HepG2 (cell line): ENCODE data around the gene VAPA. TPM values are rescaled to one million over a fixed set of nuclear protein-coding genes. Genes with fewer than 3 reads are reported as not detected.

Experiments used
- ATAC-seq: fragments of 200-7000 bp; cut with Tn5 transposase; 3 replicates; pipeline ENCODE4 v1.9.1; 2020; ENCODE audit warnings: mild to moderate bottlenecking, moderate library complexity
- BruUV-seq: library from RNA; stranded (reverse); fragments of 400-500 nt; replicated peaks from 2 replicates; lab custom pipeline; 2021; lab: Mats Ljungman, UMichigan
- CTCF ChIA-PET: fragments of 300-600 bp; formaldehyde crosslinking; extraction: SDS; loops from one replicate; lab custom pipeline; 2021; ENCODE audit warnings: low total read pairs, inconsistent platforms, low intra/inter-chr PET ratio; lab: Yijun Ruan, JAX
- POLR2A ChIA-PET: fragments of 350-600 bp; sonication (Branson Sonifier 250); formaldehyde crosslinking; loops from one replicate; lab custom pipeline; 2020; ENCODE audit warnings: antibody characterized with exemption, inconsistent platforms; lab: Yijun Ruan, JAX
- DNase-seq: peaks from one replicate; pipeline ENCODE4 v3.0.0-alpha.2; 2015; ENCODE audit warnings: low spot score
- FAIRE-seq: peaks from 3 replicates; lab custom pipeline; 2011; peaks lifted over from hg19 to GRCh38; lab: Jason Lieb, UNC
- H2AFZ ChIP-seq: one replicate; pipeline ENCODE4 v1.6.1; 2011; ENCODE audit warnings: low read length, inconsistent platforms
- H3K27ac ChIP-seq: fragments of 300-600 bp; 3 replicates; pipeline ENCODE4 v1.8.0; 2011; ENCODE audit warnings: mixed run types, mild to moderate bottlenecking, mixed read lengths, low read length, inconsistent platforms; ENCODE audit not compliant: insufficient read depth; ENCODE audit errors: extremely low read length
- H3K27me3 ChIP-seq, 2 experiments: fragments of 200-600 bp in 1 of 2; 2 replicates in 1 of 2; 3 replicates in 1 of 2; pipeline versions ENCODE4 v1.6.0 to v1.8.0; 2011; ENCODE audit warnings: low read length in 2 of 2, mild to moderate bottlenecking in 2 of 2, moderate library complexity in 2 of 2, inconsistent platforms in 1 of 2; ENCODE audit not compliant: insufficient read depth in 2 of 2, control insufficient read depth in 1 of 2
- H3K36me3 ChIP-seq, 2 experiments: fragments of 200-600 bp in 1 of 2; replicated peaks in 1 of 2; 2 replicates in 1 of 2; 3 replicates in 1 of 2; pipeline versions ENCODE4 v1.5.1 to v1.8.0; 2011; ENCODE audit warnings: low read length in 2 of 2, inconsistent platforms in 1 of 2; ENCODE audit not compliant: insufficient read depth in 2 of 2, control insufficient read depth in 1 of 2
- H3K4me1 ChIP-seq: 2 replicates; pipeline ENCODE4 v1.5.1; 2012; ENCODE audit warnings: low read length, inconsistent platforms; ENCODE audit not compliant: insufficient read depth
- H3K4me2 ChIP-seq: 2 replicates; pipeline ENCODE4 v1.6.0; 2011; ENCODE audit warnings: low read depth, low read length, inconsistent platforms
- H3K4me3 ChIP-seq, 3 experiments: fragments of 200-600 bp in 1 of 3; sonication (generic), shearing (Covaris generic) in 1 of 3; replicated peaks in 1 of 3; 2 replicates each; pipeline ENCODE4 v1.5.1; 2011 to 2016; ENCODE audit warnings: low read length in 3 of 3, inconsistent platforms in 2 of 3, low read depth in 2 of 3, mild to moderate bottlenecking in 2 of 3, control low read depth in 1 of 3, mixed read lengths in 1 of 3; ENCODE audit not compliant: insufficient read depth in 1 of 3
- H3K79me2 ChIP-seq: one replicate; pipeline ENCODE4 v1.6.1; 2011; ENCODE audit warnings: low read length, inconsistent platforms; ENCODE audit not compliant: insufficient read depth
- H3K9ac ChIP-seq: 2 replicates; pipeline ENCODE4 v1.6.0; 2011; ENCODE audit warnings: mild to moderate bottlenecking, low read depth, low read length, inconsistent platforms; ENCODE audit not compliant: insufficient read depth
- H3K9me3 ChIP-seq: 2 replicates; pipeline ENCODE4 v1.5.1; 2012; ENCODE audit warnings: mild to moderate bottlenecking, low read length
- H4K20me1 ChIP-seq: 2 replicates; pipeline ENCODE4 v1.6.0; 2011; ENCODE audit warnings: inconsistent platforms, mild to moderate bottlenecking, low read length, moderate library complexity; ENCODE audit not compliant: insufficient read depth
- DBP ChIP-seq: sonication (generic); formaldehyde crosslinking; IDR thresholded peaks from 2 replicates; pipeline ENCODE4 v1.4.0; 2020; ENCODE audit warnings: missing genetic modification reagents; ENCODE audit errors: not compliant biosample characterization
- FOXM1 ChIP-seq: sonication (generic); formaldehyde crosslinking; IDR thresholded peaks from 2 replicates; pipeline ENCODE4 v1.5.0; 2020; ENCODE audit warnings: missing genetic modification reagents
- HHEX ChIP-seq: IDR thresholded peaks from 2 replicates; pipeline ENCODE4 v1.6.1; 2016; ENCODE audit warnings: control low read depth
- MAF1 ChIP-seq: sonication (generic); formaldehyde crosslinking; IDR thresholded peaks from 2 replicates; pipeline ENCODE4 v1.5.0; 2020; ENCODE audit warnings: missing genetic modification reagents, borderline replicate concordance
- NFAT5 ChIP-seq: sonication (generic); formaldehyde crosslinking; IDR thresholded peaks from 2 replicates; pipeline ENCODE4 v1.4.0; 2020; ENCODE audit warnings: missing genetic modification reagents
- NFATC3 ChIP-seq: sonication (generic); formaldehyde crosslinking; IDR thresholded peaks from 2 replicates; pipeline ENCODE4 v1.5.1; 2020; ENCODE audit warnings: mild to moderate bottlenecking, missing genetic modification reagents
- NFIB ChIP-seq: sonication (generic); formaldehyde crosslinking; IDR thresholded peaks from 2 replicates; pipeline ENCODE4 v1.9.0; 2021; ENCODE audit warnings: missing genetic modification reagents, mild to moderate bottlenecking, borderline replicate concordance
- NFKB2 ChIP-seq: sonication (generic); formaldehyde crosslinking; IDR thresholded peaks from 2 replicates; pipeline ENCODE4 v1.4.0; 2020; ENCODE audit warnings: missing genetic modification reagents, borderline replicate concordance
- NPAS2 ChIP-seq: sonication (generic); formaldehyde crosslinking; IDR thresholded peaks from 2 replicates; pipeline ENCODE4 v1.8.0; 2022; ENCODE audit warnings: mild to moderate bottlenecking, missing genetic modification reagents, borderline replicate concordance
- NR1H2 ChIP-seq: sonication (generic); formaldehyde crosslinking; IDR thresholded peaks from 2 replicates; pipeline ENCODE4 v1.8.1; 2022; ENCODE audit warnings: low read depth, missing genetic modification reagents, borderline replicate concordance
- RXRA ChIP-seq: sonication (generic); formaldehyde crosslinking; IDR thresholded peaks from 2 replicates; pipeline ENCODE4 v1.5.1; 2020; ENCODE audit warnings: missing genetic modification reagents
- TAF1 ChIP-seq: sonication (generic); formaldehyde crosslinking; IDR thresholded peaks from 2 replicates; pipeline ENCODE4 v1.4.0; 2020; ENCODE audit warnings: missing genetic modification reagents
- TSC22D2 ChIP-seq: sonication (generic); formaldehyde crosslinking; IDR thresholded peaks from 2 replicates; pipeline ENCODE4 v1.5.1; 2020; ENCODE audit warnings: missing genetic modification reagents, mild to moderate bottlenecking, borderline replicate concordance
- ZNF12 ChIP-seq: sonication (generic); formaldehyde crosslinking; IDR thresholded peaks from 2 replicates; pipeline ENCODE4 v1.5.0; 2020; ENCODE audit warnings: missing genetic modification reagents
- ZNF34 ChIP-seq: sonication (generic); formaldehyde crosslinking; IDR thresholded peaks from 2 replicates; pipeline ENCODE4 v1.4.0; 2020; ENCODE audit warnings: mild to moderate bottlenecking, missing genetic modification reagents, borderline replicate concordance
- ZNF563 ChIP-seq: sonication (generic); formaldehyde crosslinking; IDR thresholded peaks from 2 replicates; pipeline ENCODE4 v1.8.0; 2022; ENCODE audit warnings: mild to moderate bottlenecking, moderate library complexity, missing genetic modification reagents
- ZNF672 ChIP-seq: sonication (generic); formaldehyde crosslinking; IDR thresholded peaks from 2 replicates; pipeline ENCODE4 v1.8.1; 2022; ENCODE audit warnings: missing genetic modification reagents
- in situ Hi-C: cut with HindIII; loops from 2 replicates; pipeline ENCODE4 v1.10.0; 2017; ENCODE audit warnings: low pct_unique_long_range_greater_than_20kb; ENCODE audit not compliant: extremely low pct_ligation_motif_present
- intact Hi-C: fragments of 100-400 bp; cut with micrococcal nuclease; formaldehyde crosslinking; loops from one replicate; pipeline ENCODE4 v1.10.0; 2022; ENCODE audit not compliant: unreplicated experiment
- polyA plus RNA-seq, 8 experiments: library from polyadenylated mRNA; depleted of rRNA in 3 of 8; stranded (reverse) in 7 of 8; unstranded in 1 of 8; fragments of >200 nt; fragmentation: Illumina TruSeq in 4 of 8; extraction: Trizol in 4 of 8; gene quantifications; 2 replicates each; pipeline versions ENCODE4 v1.2.1 to v1.2.3, GENCODE V29; 2011 to 2016; ENCODE audit warnings: low read depth in 4 of 8, missing spikeins in 1 of 8, mixed read lengths in 1 of 8; ENCODE audit not compliant: insufficient read depth in 1 of 8
- total RNA-seq, 5 experiments: library from RNA; depleted of rRNA; stranded (reverse); fragments of >200 nt; fragmentation: Illumina TruSeq; extraction: Trizol; gene quantifications; 2 replicates each; pipeline ENCODE4 v1.2.3, GENCODE V29; 2016; ENCODE audit warnings: low read depth in 1 of 5
- TF ChIP-seq, protein P1 (sequence below): sonication (generic); formaldehyde crosslinking; IDR thresholded peaks from 2 replicates; pipeline ENCODE4 v1.8.0; 2022; ENCODE audit warnings: mild to moderate bottlenecking, missing genetic modification reagents

The VAPA gene
- total and polyA plus RNA-seq, 2 of the 13 experiments (the other 11 are each of a cell fraction or from before 2014, with no cell fraction given), result 167 to 294 TPM

- Histone ChIP-seq H3K4me3 (no peak overlapping the region), H3K4me2 (no peak overlapping the region), H3K36me3 (no peaks in the 10 kb centered on the region), H3K9ac (no peak overlapping the region), H3K27ac (no peak overlapping the region), H3K79me2 (no peaks in the 10 kb centered on the region), H4K20me1 (no peaks in the 10 kb centered on the region), H3K27me3 (no peaks in the 10 kb centered on the region; a peak in 1 of 5 replicates), H3K4me1 (peaks cover 46% of the 10 kb centered on the region), H3K9me3 (no peaks in the 10 kb centered on the region), H2AFZ (no peak overlapping the region)
- no peak for DNase-seq
- in situ Hi-C loops, result no loop called here
- intact Hi-C loops, result no loop called here
- ChIA-PET CTCF (no interaction called here), POLR2A (no interaction called here)
- no peak for ATAC-seq
- TF ChIP-seq NFKB2 (no peak), NR1H2 (CRISPR knock-in tag) (no peak), NFIB (CRISPR knock-in tag) (no peak), MAF1 (CRISPR knock-in tag) (no peak), HHEX (CRISPR knock-in tag) (no peak), NFAT5 (CRISPR knock-in tag) (no peak), NPAS2 (CRISPR knock-in tag) (no peak), DBP (CRISPR knock-in tag) (no peak), ZNF563 (no peak), ZNF672 (CRISPR knock-in tag) (no peak), ZNF12 (CRISPR knock-in tag) (no peak), RXRA (CRISPR knock-in tag) (no peak), FOXM1 (CRISPR knock-in tag) (no peak), TSC22D2 (no peak), NFATC3 (CRISPR knock-in tag) (no peak), ZNF34 (CRISPR knock-in tag) (no peak), TAF1 (no peak)
- TF ChIP-seq, protein P1, sequence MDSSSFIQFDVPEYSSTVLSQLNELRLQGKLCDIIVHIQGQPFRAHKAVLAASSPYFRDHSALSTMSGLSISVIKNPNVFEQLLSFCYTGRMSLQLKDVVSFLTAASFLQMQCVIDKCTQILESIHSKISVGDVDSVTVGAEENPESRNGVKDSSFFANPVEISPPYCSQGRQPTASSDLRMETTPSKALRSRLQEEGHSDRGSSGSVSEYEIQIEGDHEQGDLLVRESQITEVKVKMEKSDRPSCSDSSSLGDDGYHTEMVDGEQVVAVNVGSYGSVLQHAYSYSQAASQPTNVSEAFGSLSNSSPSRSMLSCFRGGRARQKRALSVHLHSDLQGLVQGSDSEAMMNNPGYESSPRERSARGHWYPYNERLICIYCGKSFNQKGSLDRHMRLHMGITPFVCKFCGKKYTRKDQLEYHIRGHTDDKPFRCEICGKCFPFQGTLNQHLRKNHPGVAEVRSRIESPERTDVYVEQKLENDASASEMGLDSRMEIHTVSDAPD (CRISPR knock-in tag), result no peak
- no peak for FAIRE-seq
- BruUV-seq, result no TSS peak
These were observed 41.0 kb upstream of the VAPA start for GRCh38 chr18:9872823-9873222.
